Activated T-cell treated with anti-CD3 and anti-CD28 coated beads for 24 hours (primary cell): ENCODE results near the gene SEMA4D.
"Not testable (repeated sequence)": the region's sequence is repeated elsewhere in the genome, so short reads cannot be mapped to it uniquely, and the experiment has no call there.

Source experiments
- DNase-seq: peaks from one replicate; pipeline ENCODE4 v3.0.0-alpha.2; 2020; ENCODE audit warnings: low read depth

Gene SEMA4D

DNA sequence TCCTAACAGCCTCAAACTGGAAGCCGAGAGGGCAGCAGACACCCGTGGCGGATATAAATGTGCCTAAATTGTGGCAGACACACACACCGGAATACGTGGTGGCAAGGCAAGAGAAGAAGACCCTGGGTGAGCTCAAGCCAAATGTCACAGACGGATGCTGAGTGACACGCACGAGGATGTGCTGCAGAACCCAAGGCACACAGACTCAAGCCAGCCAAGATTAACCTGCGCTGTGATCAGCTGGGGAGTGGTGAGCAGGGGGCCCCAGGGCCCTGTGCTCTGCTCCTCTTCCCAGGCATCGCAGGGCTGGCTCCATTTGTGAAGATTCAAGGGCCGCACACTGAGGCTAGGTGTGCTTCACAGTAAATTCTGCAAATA, 16.4 kb downstream of the SEMA4D start:
- no peak for DNase-seq

DNA sequence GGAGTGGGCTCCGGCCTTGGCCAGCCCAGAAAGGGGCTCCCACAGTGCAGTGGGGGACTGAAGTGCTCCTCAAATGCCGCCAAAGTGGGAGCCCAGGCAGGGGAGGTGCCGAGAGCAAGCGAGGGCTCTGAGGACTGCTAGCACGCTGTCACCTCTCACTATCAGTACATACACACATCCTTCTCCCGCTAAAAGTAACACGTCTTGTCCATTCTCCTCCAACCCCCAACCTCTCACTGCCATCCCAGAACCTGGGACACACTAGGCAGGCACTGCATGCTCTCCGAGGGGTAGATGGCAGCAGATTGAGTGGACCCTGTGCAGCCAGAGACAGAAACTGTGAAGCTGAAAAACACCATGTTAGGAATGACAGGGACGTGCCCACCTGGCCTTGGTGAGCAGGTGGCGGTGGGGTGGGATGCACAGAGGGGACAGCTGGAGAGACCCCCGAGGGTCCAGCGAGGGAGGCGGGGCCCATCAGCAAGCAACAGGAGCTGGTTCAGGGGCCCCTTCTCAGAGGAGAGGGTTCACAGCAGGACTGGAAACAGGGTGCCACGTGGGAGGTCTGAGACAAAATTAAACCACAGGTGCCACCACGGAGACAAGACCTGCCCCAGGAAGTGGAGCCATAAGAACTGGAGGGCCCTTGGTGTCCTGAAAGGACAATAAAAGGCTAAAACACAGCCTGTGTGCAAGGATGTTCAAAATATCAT, 16.9 kb downstream of the SEMA4D start:
- no peak for DNase-seq

- DNase-seq, result not testable (repeated sequence)
These were observed 17.5 kb downstream of the SEMA4D start for GRCh38 chr9:89480372-89480771.

DNA sequence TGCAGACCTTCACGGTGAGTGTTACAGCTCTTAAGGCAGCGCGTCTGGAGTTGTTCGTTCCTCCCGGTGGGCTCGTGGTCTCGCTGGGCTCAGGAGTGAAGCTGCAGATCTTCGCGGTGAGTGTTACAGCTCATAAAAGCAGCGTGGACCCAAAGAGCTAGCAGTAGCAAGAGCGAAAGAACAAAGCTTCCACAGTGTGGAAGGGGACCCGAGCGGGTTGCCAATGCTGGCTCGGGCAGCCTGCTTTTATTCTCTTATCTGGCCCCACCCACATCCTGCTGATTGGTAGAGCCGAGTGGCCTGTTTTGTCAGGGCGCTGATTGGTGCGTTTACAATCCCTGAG, 18.3 kb downstream of the SEMA4D start:
- not testable (repeated sequence) for DNase-seq

- no peak for DNase-seq
These were observed 18.9 kb downstream of the SEMA4D start for GRCh38 chr9:89478821-89479668.

GRCh38 chr9:89477811-89478630, 19.9 kb downstream of the SEMA4D start:
- peak; percentile 66 for DNase-seq

GRCh38 chr9:89477384-89477783, 20.5 kb downstream of the SEMA4D start:
- DNase-seq, result no peak

- no peak for DNase-seq
These were observed 21.4 kb downstream of the SEMA4D start for GRCh38 chr9:89476546-89476945.

DNA sequence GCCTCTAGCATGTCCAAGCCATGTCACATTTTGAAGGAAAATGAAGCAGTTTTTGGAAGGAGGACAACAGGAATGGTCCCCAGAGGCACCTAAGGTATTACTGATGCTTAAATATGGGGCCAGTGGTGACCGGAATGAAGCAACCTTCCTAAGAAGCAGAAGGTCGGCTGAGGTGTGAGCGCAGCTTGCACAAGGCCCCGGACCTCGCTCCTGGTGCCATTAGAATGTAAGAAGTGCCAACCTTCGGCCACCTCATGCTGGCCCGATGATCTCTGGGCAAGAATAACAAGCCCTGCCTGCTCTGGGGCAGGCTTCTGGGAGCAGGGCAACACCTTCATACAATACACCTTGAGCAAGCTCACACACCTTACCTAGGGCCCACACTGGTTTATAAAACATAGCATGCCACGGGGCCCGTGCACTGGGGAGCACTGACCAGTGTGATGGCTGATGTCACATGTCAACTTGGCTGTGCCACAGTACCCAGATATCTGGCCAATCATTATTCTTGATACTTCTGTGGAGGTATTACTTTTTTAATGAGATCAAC, 21.9 kb downstream of the SEMA4D start:
- DNase-seq, result no peak

GRCh38 chr9:89474939-89475338, 23.0 kb downstream of the SEMA4D start:
- no peak for DNase-seq

GRCh38 chr9:89473762-89474469, 24.0 kb downstream of the SEMA4D start:
- DNase-seq, result no peak

DNA sequence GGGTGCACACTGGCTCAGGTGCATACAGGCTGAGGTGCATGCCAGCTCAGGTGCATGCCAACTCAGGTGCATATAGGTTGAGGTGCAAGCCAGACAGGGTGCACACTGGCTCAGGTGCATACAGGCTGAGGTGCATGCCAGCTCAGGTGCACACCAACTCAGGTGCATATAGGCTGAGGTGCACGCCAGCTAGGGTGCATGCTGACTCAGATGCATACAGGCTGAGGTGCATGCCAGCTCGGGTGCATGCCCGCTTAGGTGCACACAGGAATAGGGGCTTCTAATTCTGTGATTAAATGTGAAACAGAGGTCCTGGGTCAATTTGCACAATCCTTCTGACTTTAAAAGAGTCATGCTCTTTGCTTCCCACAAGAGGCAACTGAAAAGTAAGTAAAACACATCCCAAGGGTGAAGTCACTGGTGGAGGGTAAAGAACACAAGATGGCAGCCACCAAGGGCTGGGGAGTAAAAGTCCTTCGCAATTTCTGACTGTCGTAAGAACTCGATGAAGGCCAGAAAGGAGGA, 26.1 kb downstream of the SEMA4D start:
- not testable (repeated sequence) for DNase-seq

- no peak for DNase-seq
These were observed 26.5 kb downstream of the SEMA4D start for GRCh38 chr9:89471390-89471789.

- DNase-seq, result no peak
These were observed 27.6 kb downstream of the SEMA4D start for GRCh38 chr9:89470224-89470839.

GRCh38 chr9:89469003-89469402, 28.9 kb downstream of the SEMA4D start:
- no peak for DNase-seq

DNA sequence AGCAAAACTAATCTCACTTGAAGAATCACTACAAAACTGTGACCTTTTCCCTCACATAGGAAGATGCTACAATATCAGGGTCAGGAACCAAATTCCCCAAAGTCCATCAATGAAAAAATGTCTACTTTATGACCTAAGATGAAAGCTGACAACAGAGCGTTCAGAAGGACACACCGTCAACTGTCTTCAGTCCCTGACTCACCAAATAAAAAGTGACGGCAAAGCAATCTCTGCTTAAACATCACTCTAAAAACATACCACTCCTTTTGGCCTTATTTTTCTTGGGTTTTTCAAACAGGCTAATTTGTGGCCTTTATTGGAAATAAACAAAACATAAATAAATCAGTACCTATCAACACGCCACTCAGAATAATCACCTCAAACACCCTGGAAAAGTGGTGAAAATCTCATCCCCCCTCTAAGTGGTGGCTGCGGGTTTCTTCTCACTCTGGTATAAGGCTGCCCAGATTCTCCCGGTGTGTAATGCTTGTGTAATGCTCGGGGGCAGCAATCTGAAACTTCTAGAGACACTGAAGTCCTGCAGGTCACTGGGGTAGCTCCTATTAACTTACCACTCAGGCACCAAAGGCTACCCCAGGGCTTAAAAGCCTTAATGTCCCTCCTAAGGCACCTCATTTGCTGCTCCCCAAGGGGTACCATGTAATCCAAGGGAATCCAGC, 29.5 kb downstream of the SEMA4D start:
- no peak for DNase-seq

DNA sequence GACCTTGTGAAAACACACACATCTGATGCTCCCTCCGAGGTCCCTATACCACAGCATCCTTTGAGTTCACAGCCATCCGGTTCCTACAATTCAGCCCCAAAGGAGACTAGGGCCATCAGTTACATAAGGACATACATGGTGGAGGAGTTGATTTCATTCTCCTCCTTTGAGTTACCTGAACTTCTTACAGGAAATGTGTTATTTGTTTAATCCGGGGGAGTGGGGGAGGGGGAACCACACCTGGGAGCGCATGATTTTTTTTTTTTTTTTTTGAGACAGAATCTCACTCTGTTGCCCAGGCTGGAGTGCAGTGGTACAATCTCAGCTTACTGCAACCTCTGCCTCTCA, 30.7 kb downstream of the SEMA4D start:
- DNase-seq, result no peak

- peak; percentile 64 for DNase-seq
These were observed 31.2 kb downstream of the SEMA4D start for GRCh38 chr9:89466451-89467277.

- DNase-seq, result no peak
These were observed 32.1 kb downstream of the SEMA4D start for GRCh38 chr9:89465726-89466308.
